GM18502 (cell line): ENCODE results near the gene LMO7.
"Not testable (repeated sequence)": the region's sequence is repeated elsewhere in the genome, so short reads cannot be mapped to it uniquely, and the experiment has no call there.

Source experiments
- ATAC-seq: cut with Tn5 transposase; IDR thresholded peaks from one replicate; pipeline ENCODE4 v1.9.1; 2021; ENCODE audit warnings: mild to moderate bottlenecking; ENCODE audit not compliant: unreplicated experiment, poor library complexity

Gene LMO7

DNA sequence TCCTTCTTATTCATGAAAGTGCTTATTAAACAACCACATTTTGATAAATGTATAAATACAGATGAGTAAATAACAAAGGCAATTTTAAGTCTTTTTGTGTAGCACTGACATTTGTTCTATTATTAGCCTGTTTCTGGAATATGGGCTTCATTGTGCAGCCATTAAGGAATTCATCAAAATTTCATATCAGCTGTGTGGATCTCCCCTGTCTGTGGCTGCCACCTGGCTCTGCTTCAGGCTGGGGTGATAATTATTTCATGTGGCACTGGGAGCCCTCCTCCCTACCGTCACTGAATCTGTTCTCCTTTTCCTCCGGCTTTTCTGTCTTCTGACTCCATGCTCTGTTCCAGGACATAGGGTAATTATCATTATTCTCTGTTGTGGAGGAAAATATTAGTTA lies 57.1 kb downstream of the LMO7 start:
- no peak for ATAC-seq

DNA sequence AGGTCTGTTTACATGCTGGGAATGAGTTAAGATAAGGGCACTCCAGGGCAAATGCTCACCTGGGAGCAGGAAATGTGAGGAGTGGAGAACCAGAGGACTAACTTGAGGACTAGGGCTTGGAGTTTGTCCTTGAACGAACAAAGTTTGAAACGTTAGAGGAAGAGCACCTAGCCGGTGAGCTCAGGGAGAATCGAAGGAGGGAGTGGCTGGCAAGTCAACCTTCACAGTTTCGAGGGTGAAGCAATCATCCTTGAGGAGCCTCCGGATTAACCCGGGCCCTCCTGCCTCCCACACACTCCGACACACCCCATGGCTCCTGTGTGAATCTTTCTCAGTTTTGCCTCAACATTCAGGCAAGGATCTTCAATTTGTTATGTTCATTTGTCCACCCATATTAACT lies 58.6 kb downstream of the LMO7 start:
- ATAC-seq: no peak

DNA sequence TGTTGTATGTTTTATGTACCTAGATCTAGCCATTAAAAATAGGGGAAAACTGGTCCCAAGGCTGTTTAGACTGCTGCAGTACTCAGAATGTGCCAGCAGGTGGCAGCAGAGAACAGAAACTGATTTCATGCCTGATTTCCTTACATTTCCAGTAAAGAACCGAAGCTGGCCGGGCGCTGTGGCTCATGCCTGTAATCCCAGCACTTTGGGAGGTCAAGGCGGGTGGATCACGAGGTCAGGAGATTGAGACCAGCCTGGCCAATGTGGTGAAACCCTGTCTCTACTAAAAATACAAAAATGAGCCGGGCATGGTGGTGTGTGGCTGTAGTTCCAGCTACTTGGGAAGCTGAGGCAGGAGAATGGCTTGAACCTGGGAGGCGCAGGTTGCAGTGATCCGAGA lies 59.8 kb downstream of the LMO7 start:
- ATAC-seq: peak; percentile 69

DNA sequence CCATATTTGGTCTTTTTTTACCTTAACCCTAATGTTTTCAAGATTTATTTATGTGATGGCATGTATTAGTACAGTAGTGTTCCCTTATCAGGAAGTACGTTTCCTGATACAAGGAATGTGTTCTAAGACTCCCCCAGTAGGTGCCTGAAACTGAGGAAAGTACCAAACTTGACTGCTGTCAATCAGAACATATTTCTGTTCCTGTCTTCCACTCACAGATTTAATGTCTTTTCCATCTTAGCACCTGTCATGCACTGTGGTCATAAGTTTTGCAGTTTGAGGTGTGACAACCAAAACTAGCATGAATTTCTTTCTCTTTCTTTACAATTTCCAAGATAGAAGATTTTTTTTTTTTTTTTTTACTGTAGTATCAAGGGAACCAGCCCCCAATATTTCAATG lies 62.9 kb downstream of the LMO7 start:
- ATAC-seq: no peak

DNA sequence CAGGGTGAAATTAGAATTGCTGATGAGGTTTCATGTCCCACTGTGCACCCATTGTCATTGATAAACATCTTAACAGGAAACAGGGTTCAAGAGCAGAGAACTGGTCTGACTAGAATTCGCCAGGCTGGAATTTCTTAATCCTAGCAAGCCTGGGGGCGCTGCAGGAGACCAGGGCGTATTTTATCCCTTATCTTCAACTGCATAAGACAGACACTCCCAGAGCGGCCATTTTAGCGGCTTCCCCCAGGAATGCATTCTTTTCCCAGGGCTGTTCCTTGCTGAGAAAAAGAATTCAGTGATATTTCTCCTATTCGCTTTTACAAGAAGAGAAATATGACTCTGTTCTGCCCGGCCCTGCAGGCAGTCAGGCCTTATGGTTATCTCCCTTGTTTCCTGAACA lies 63.6 kb downstream of the LMO7 start:
- not testable (repeated sequence) for ATAC-seq

DNA sequence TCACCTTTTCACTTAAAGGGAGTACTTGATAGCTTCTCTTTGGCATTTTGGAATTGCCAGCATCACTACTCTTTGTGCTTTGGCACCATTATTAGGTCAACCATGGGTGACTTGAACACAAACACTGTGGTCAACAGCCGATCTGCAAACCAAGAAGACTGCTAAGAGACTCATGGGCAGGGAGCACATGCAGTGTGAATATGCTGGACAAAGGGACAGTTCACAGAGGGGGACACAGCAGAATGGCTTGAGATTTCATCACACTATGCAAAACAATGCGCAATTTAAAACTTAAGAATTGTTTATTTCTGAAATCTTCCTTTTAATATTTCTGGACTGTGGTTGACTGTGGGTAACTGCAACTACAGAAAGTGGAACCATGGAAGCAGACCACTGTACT lies 64.4 kb downstream of the LMO7 start:
- no peak for ATAC-seq

DNA sequence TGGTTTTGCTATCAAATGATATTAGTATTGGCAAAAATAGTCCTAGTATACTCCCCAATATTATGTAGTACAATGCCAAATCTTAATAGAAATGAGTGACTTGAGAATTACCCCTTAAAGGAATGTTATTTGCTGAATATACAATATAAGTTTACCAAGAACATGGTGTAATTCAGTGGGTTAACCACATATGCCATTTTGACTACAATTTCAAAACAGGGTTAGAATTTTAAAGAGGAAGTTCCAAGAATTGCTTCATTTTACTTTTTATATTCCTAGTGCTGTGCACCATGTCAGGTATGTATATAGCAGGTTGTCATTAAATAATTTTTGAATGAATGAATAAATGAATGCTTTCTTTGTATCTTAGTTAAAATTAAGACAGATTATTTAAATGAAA lies 66.3 kb downstream of the LMO7 start:
- no peak for ATAC-seq

DNA sequence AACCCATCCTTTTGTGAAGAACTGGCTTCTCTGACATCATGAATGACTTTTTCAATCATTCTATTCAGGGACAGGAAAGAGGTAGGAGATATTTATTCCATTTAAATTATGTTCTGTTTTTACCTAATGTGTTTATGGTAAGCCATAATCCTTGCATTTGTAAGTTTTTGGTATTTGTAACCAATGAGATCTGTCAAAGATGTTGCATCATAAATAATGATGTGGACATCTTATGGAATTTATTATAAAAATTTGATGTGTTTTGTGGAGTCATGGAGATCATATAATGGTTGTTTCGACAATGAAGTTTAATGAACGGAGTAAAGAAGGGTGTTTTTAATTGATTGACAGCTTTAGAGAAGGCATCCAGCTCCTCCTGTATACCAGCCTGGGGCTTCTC lies 67.6 kb downstream of the LMO7 start:
- ATAC-seq: no peak

DNA sequence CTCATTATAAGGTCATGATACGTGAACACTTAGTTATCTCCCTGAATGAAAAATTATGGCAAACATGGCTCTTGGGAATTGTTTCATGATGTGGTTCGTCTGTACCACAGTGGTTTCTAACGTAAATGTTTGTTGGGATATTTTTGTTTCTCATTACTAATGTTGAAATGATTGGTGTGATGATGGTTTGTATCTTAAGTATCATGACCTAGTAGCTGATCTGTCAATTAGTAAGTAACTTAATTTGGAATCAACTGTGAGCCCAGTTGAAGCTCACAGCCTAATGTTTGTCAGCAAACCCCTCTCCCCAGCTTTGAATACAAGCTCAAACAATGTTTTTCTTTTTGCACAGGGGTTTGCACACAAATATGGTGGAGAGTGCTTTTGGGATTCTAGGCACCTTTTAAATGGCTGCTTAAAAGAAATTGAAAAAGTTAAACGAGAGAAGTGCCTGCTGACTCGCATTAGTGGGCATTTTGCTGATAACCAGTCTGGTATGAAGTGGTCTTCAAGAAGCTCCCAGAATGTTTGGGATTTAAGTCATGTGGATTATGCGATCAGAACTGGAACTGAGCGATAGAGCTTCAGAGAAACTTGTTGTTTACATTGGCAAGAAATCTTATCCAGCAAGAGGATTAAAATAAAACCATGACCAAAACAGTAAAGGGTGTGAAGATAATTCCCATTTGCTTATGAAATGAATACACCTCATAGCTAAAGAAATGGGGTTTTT lies 68.2 kb downstream of the LMO7 start:
- no peak for ATAC-seq

DNA sequence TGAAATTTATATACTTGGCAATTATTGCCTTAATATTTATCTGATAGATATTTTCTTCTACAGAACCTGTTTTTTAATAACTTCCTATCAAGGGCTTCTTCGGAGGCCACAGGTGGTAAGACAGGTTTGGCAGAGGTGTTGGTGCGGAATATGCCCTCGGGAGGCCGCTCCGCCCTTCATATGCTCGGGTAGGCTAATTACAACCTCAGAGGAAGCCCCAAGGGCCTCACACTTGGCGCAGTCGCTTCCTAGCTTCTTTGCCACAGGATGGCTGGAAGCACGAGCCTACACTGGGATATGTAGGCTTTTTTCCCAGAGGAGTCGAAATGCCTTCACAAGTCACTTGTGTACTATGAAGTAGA lies 68.8 kb downstream of the LMO7 start:
- ATAC-seq: no peak

DNA sequence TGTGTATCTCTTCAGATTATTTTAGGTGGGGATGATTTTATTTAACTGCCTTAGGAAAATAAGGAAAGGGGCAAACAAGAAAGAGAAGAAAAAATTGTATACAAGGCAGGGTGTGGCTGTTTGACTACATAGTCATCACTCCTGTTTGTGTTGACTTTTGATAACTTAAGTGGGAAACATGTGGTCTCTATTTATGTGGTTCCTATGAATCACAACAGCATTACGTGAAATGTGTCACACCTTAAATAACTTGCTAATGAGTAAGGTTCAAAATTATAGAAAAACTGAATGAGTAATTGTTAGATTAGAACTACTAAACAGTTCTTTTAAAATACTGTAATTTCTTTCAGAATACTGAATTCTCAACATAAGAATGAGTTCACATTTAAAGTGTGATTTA lies 69.3 kb downstream of the LMO7 start:
- ATAC-seq: no peak

DNA sequence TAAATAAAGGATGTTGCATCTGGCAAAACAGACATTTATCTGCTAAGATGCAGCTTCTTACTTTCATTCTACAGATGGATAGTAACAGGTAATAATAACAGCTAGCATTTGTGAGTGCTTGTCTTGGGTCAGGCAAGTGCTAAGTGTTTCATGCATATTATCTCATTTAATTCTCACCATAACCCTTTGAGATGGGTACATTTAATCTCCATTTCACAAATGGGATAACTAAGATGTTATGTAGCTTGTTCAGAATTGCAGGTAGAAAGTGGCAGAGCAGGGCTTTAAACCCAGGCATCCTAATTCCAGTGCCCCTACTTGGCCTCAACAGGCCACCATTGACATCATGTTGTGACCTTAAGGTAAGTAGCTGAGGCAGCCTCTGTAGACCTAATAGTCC lies 69.8 kb downstream of the LMO7 start:
- ATAC-seq: no peak

DNA sequence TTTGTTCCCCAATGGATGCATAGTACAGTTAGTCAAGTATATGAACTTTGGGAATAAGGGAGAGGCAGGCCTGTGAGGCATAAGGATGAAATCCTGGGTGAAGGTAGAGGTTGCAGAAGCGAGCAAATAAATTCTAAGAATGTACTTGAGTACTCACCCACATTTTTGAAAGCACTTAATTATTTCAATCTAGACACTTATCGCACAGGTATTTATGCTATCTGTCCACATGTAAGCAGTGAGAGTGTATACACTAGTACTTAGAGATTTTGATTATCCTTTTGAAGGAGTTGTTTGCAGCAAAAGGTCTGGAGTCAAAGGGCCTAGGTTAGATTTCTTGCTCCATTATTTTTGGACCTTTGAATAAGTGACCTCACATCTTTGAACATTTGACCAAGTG lies 77.7 kb downstream of the LMO7 start:
- ATAC-seq: no peak

DNA sequence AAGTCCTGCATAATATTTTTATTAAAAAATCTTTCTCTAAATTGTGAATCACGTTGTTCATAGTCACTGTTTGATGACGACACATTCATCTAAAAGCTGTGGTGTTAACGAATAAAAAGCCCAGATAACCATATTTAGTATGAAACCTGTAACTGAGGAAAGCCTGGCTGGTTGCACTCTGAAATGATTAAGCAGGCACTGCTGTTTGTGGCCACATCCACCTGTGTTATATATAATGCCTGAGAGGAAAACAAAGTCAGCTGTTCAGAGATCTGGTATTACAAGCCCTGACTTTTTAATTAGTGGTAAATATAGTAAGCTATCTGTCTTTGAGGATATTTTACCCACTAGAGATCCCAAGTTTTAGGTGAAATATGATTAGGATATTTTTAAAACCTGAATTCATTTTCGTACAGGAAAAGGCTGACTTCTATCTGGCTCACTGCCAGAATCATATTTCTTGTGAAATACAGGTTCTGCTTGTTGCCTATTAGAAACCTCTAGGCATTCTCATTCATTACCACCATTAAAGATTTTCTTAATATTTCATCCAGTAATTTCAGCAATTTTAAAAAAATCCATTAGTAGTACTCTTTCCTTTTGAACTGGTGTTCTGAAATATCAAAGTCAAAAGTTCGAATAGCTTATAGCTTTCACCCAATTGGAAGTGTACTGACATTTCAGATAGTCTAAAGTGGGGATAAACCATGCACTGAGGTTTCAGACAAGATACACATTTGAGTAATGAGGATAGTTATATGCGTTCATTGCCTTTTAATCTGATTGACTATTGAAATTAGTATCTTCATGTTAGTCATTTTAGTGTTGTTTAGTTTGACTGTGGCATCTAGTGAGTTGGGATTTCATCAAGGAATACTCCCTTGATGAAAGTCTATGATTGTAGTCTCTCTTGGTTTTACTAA lies 79.7 kb downstream of the LMO7 start:
- peak; percentile 96 for ATAC-seq

DNA sequence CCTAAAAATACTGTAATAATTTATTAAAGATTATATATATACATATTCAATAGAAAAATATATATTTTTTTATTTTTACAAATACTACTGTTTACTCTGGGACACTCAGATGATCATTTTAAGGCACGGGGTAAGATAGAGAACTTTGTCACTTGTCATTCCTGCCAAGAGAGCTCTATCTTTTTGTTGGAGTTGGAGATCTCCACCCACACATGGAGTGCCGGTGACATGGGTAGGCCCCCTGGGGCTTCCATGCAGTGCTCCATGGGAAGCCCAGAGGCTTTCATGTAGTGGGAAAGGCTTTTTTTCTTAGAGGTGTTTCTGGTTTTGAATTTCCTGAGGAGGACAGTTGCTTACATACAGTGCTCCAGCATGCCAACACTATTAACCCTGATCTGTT lies 81.4 kb downstream of the LMO7 start:
- no peak for ATAC-seq

DNA sequence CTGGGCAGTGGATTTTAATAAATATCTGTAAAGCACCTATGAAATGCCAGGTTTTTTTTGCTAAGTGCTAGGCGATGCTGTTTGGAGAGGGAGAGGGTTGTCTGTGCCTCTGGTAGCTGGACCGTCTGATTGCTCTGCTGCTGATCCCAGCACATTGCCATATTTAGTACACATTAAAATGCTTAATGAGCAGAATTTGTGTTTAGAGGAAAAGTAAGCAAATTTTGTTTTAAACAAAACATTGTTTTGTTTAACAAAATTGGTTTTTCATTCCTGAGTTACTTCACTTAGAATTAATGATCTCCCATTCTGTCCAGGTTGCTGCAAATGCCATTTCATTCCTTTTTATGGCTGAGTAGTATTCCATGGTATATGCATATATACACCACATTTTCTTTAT lies 85.2 kb downstream of the LMO7 start:
- no peak for ATAC-seq

DNA sequence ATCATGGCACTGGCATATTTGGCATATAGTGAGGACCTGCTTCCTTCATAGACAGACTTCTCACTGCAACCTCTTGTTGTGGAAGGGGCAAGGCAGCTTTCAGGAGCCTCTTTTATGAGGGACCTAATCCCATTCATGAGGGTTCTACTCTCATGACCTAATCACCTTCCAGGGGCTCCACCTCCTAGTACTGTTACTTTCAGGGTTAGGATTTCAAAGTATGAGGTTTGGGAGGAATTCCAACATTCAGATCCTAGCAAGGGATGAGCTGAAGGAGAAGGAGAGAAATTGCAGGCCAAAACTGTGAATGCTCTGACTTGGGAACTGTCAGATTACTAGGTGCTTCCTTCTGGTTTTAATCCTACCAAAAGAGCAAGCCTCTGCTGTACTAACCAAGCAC lies 87.8 kb downstream of the LMO7 start:
- no peak for ATAC-seq

DNA sequence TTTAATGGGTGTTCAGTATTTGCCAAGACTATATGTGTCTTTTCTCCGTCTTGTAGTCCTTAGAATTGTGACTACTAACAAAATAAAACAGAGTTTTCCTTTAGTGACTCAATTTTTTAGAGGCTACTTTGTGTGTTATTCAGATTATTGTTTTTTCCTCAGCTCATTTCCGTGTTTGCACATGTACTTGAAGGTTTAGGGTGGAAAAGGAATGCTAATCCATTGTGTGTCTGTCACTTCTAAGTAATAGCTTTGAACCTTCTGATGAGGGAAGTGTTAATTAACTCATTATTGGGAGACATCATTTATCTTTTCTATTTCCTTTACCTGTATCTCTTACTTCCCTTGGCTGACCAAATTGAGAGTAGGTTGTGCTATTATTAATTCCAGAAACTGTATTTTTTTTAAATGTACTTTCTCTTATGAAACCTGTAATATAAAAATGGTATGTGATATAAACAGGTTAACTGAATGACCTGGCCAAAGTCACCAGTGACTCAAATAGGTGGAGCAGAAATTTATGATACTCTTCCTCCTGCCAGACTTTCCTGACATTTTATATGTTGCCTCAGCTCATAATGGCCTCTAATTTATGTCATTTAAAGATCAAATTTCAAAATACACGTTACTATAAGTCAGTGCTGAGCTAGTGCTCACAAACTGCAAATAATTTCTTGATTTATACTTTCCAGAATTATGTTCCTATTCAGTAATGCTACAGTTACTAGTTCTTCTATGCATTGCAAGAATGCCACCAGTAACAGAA lies 88.8 kb downstream of the LMO7 start:
- no peak for ATAC-seq

DNA sequence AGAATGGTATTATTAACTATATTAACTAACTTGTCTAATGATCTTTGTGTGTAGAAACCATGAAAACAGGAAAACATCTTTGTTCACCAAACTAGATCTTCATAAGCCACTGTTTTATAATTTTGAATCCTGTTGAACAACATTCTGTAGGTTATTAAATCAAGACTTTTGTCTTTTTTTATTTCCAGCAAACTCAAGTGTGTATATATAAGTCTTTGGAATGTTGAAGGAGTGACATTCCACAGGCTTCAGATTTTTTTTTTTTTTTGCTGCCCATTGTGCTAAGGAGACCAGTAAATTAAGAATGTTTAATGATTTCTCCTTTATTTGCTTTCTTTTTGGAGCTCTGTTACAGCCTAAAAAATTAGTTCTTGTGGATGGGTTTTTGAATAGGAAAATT lies 89.6 kb downstream of the LMO7 start:
- ATAC-seq: no peak

DNA sequence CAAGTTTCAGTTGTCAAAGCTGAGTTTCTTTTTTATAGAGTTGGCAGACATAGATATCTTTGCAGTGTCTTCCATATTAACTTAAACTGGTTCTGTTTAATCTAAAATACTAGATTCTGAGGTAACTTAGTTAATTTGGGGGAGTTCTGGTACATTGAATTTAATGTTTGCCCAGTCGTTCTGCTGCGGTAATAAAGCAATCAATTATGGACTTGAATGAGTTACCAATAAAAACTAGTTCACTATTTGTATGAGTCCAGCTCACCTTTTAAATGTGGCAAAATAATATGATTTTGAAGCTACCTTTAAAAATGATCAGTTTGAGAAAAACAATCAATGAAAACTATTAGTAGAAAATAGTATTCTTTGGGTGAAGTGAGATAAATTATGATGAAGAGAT lies 90.2 kb downstream of the LMO7 start:
- ATAC-seq: no peak

DNA sequence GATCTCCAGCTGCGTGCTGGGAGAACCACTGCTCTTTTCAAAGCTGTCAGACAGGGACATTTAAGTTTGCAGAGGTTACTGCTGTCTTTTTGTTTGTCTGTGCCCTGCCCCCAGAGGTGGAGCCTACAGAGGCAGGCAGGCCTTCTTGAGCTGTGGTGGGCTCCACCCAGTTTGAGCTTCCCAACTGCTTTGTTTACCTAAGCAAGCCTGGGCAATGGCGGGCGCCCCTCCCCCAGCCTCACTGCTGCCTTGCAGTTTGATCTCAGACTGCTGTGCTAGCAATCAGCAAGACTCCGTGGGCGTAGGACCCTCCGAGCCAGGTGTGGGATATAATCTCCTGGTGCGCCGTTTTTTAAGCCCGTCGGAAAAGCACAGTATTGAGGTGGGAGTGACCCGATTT lies 97.0 kb downstream of the LMO7 start:
- not testable (repeated sequence) for ATAC-seq
